HFF-Myc (cell line): ENCODE results near the gene FGD4.

Experiments used
- DNase-seq: peaks from one replicate; pipeline ENCODE4 v3.0.0-alpha.2; 2011; ENCODE audit warnings: low read depth; ENCODE audit errors: extremely low read depth
- H3K4me3 ChIP-seq: replicated peaks from 2 replicates; pipeline ENCODE4 v1.5.1; 2011; ENCODE audit warnings: low read depth, mild to moderate bottlenecking, control low read depth, low read length
- TF ChIP-seq, protein P1 (sequence below): IDR thresholded peaks from 2 replicates; pipeline ENCODE4 v1.5.1; 2012; ENCODE audit warnings: mild to moderate bottlenecking, low read depth, low read length, control low read depth; ENCODE audit errors: missing control alignments

The FGD4 gene

DNA sequence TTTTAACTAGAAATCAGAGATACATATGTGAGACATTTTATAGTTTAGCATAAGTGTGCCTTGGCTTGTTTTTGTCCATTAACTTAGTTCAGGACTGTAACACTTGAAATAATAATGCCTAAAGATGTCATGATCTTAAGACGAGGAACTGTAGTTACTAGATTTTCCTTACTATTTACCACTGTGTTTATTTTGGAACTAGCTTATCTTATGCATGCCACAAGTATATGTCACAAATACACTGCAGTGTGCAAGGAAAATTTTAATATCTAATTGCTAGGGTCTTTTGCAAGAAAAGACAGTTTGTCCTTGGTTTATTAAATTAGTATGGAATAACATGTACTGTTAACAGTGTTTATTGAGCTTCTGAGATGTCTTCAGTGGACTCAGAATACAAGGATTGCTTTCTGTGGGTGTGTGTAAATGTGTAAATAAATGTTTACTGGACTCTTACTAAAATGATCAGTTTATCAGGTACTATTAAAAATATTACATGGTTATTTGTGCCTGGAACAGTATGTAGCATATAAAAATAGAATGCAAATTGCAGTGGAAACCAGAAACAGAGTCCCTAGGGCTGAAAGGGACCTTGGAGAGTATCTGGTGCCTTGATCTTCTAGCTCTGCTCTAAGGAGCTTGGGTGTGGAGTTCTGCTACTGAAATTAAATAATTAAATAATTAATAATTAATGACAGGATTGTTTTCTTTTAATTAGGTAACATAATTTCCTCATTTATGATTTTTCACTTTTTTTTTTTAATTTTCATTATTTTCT lies 58.1 kb downstream of the FGD4 start:
- TF ChIP-seq, protein P1, sequence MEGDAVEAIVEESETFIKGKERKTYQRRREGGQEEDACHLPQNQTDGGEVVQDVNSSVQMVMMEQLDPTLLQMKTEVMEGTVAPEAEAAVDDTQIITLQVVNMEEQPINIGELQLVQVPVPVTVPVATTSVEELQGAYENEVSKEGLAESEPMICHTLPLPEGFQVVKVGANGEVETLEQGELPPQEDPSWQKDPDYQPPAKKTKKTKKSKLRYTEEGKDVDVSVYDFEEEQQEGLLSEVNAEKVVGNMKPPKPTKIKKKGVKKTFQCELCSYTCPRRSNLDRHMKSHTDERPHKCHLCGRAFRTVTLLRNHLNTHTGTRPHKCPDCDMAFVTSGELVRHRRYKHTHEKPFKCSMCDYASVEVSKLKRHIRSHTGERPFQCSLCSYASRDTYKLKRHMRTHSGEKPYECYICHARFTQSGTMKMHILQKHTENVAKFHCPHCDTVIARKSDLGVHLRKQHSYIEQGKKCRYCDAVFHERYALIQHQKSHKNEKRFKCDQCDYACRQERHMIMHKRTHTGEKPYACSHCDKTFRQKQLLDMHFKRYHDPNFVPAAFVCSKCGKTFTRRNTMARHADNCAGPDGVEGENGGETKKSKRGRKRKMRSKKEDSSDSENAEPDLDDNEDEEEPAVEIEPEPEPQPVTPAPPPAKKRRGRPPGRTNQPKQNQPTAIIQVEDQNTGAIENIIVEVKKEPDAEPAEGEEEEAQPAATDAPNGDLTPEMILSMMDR, result no peak
- DNase-seq, result no peak
- no peak overlapping the region for H3K4me3 ChIP-seq

DNA sequence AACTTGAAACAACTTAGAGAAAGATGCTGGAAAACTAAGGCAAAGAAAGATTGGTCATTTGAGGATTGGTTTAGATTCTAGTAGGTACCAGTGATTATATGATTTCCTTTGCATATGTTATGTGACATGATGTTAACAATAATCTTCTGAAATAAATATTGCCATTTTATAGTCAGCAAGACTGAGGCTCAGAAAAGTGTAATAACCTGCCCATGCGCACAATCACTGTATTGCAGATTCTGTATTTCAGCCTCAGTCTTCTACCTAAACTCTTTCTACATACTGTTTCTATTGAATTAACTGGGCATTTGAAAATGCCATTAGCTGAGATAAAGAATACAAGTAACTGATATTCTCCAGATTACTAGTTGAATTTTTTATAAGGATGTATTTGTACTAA lies 61.3 kb downstream of the FGD4 start:
- H3K4me3 ChIP-seq, result no peak overlapping the region
- DNase-seq, result no peak
- TF ChIP-seq, protein P1, result no peak

DNA sequence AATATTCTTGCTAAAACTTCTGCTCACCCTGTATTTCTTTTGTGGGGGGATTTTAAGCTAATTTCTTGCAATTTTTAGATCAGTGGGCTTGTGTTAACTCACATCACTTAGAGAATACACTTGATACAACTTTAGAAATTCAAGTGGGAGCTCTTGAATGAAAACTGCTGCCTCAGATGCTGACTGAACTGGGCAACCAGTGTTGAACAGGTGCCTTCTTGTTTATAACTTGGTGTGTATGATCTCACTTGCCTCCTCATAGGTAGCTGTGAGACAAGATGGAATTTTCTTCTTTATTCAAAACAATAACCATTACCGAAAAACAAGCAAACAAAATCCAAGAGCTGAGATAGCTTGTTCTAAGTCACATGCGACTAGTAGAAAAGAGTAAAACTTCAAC lies 63.5 kb downstream of the FGD4 start:
- no peak overlapping the region for H3K4me3 ChIP-seq
- TF ChIP-seq, protein P1, result no peak
- DNase-seq, result no peak

DNA sequence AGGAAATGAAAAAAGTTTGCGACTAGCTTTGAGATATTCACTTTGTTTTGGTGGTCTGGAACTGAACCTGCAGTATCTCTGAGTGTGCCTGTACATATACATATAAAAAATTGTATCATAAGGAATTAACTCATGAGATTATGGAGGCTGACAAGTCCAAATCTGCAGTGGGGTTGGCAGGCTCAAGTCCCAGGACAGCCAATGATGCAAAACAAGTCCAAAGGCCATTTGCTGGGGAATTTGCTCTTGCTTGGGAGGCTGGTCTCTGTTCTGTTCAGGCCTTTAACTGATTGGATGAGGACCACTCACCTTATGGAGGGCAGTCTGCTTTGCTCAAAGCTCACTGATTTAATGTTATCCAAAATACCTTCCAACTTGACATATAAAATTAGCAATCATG lies 66.8 kb downstream of the FGD4 start:
- H3K4me3 ChIP-seq, result no peak overlapping the region
- TF ChIP-seq, protein P1, result no peak
- no peak for DNase-seq

DNA sequence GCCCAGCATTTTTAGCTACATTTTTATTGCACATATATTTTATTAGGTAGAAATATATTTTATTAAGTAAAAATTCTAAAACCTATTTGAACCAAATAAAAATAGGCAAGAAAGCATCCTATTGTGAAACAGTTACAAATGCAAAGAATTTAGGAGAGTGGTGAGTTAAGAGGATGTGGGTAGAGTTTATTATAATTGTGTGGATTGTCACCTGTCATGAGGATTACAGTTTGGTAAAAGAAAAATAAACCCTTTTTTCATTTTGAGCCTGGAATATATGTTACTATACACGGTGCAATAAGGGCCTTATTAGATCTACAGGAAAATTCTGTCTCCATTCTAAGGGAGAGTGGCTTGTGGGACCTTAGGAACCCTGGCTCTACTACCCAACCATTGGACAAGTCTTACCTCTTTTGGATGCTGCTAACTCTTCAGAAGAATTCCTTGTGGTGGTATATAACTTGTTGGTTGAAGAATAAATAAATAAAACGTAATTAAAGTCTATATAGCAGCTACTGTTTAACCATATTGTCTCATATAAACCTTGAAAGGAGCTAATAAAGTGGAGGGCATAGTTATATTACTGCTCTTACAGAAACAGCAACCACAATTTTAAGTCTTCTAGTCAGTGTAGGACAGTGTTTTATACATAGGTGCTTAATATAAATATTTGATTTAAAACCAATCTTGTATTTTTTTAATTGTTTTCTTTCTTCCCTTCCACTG lies 67.8 kb downstream of the FGD4 start:
- H3K4me3 ChIP-seq, result no peak overlapping the region
- DNase-seq, result no peak
- TF ChIP-seq, protein P1, result no peak

DNA sequence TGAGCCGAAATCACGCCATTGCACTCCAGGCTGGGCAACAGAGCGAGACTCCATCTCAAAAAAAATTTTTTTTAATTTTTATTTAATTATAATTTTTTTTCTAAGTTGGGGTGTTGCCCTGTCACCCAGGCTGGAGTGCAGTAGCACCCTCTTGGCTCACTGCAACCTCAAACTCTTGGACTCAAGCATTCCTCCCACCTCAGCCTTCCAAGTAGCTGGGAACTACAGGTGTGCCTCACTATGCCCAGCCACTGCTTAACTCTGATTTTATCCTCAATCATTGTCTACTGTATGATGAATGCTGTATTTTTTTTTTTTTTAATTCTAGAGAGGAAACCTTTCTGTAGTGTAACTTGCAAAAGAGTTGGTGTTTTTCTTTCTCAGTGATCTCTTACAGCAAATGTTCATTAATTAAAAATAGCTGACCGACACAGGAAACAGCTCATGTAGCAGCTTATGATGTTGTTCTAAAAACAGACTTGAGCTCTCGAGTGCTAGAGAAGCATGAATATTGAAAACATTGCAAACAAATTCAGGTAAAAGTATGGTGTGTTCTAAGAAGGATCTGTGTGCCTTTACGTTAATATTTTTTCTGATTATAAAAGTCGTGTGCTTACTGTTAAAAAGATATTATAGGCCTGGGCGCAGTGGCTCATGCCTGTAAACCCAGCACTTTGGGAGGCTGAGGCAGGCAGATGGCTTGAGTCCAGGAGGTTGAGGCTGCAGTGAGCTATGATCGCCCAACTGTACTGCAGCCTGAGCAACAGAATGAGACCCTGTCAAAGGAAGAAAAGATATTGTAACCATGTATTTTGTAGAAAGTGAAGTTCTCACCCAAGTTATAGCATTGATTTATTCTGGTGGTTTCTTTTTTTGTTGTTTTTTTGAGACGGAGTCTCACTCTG lies 68.9 kb downstream of the FGD4 start:
- no peak for DNase-seq
- TF ChIP-seq, protein P1, result no peak
- H3K4me3 ChIP-seq, result no peak overlapping the region
